ENCODE results near the gene SUGCT.

The SUGCT gene

DNA sequence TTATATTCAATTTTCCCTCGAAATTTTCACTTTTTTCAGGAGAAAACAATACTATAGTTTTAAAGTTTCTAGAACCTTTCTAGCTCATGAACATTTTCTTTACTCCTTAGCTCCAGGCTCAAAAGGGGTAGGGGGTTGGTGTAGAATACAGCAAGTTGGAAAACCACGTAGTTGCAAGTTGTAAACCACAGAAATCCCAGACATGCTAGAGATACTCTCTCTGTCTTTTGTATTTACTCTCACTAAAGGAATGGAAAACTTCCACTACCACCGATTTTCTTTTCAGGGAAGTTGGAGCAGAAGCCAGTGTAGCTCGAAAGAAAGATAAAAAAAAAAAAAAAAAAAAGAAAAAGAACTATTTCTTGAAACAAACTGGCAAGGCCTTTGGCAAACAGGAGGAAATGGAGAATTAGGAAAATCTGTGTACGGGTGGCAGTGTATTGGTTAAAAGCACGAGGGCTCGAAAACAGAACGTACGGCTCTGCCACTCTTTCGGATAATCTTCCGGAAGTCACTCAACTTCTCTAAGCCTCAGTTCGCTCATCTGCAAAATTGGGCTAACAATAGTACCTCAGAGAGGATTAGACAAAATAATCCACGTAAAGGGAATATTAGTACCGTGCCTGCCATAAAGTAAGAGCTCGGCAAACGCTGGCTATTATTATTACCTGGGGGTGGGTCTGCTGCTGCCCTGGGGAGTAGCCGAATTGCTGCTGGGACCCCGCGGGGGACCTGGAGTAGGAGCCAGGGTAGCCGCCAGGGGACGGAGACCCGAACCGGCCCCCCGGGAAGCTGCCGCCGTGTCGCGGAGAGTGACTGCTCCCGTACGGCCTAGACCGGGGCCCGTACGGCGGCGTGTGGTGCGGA, 1.0 kb upstream of the SUGCT start:
- TF ChIP-seq REST (IDR thresholded peaks at IDR 0.05; ENCODE audit: insufficient read depth in 1 of 2, low read depth in 2 of 2, low read length in 2 of 2) (no peak), FOXP2 (optimal IDR thresholded peaks at IDR 0.05; ENCODE audit: borderline replicate concordance, extremely low read depth, extremely low read length, insufficient read depth) (no peak), SIN3A (IDR thresholded peaks at IDR 0.05; ENCODE audit: borderline replicate concordance, insufficient read depth, low read length) (no peak), POLR2AphosphoS5 (IDR thresholded peaks at IDR 0.05; ENCODE audit: low read depth, low read length) (no peak), TAF1 (IDR thresholded peaks at IDR 0.05; ENCODE audit: borderline replicate concordance, insufficient read depth, low read length) (no peak)

- no peak for TF ChIP-seq SIN3A (IDR thresholded peaks at IDR 0.05; ENCODE audit: borderline replicate concordance, insufficient read depth, low read length)
- TF ChIP-seq TAF1 (IDR thresholded peaks at IDR 0.05; ENCODE audit: borderline replicate concordance, insufficient read depth, low read length) = no peak
- no peak for TF ChIP-seq FOXP2 (optimal IDR thresholded peaks at IDR 0.05; ENCODE audit: borderline replicate concordance, extremely low read depth, extremely low read length, insufficient read depth)
- TF ChIP-seq POLR2AphosphoS5 (IDR thresholded peaks at IDR 0.05; ENCODE audit: low read depth, low read length) = no peak
- TF ChIP-seq REST (IDR thresholded peaks at IDR 0.05; ENCODE audit: insufficient read depth in 1 of 2, low read depth in 2 of 2, low read length in 2 of 2) = no peak
Measured at GRCh38 chr7:40135317-40135610, 459 bp downstream of the SUGCT start.

DNA sequence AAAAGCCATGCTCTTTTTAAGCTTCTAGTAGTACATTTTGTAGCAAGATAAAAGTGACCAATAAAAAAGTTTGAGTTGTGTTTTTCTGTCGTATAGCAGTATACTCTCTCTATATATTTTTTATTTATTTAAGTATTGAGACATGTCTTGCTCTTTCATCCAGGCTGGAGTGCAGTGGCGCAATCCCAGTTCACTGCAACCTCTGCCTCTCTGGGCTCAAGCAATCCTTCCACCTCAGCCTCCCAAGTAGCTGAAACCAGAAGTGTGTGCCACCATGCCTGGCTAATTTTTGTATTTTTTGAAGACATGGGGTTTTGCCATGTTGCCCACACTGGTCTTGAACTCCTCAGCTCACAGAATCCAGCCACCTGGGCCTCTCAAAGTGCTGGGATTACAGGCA, 2.8 kb downstream of the SUGCT start:
- TF ChIP-seq POLR2AphosphoS5 (IDR thresholded peaks at IDR 0.05; ENCODE audit: low read depth, low read length) (no peak), TAF1 (IDR thresholded peaks at IDR 0.05; ENCODE audit: borderline replicate concordance, insufficient read depth, low read length) (no peak), FOXP2 (optimal IDR thresholded peaks at IDR 0.05; ENCODE audit: borderline replicate concordance, extremely low read depth, extremely low read length, insufficient read depth) (no peak), SIN3A (IDR thresholded peaks at IDR 0.05; ENCODE audit: borderline replicate concordance, insufficient read depth, low read length) (no peak), REST (IDR thresholded peaks at IDR 0.05; ENCODE audit: insufficient read depth in 1 of 2, low read depth in 2 of 2, low read length in 2 of 2) (no peak)

GRCh38 chr7:40138973-40139372, 4.2 kb downstream of the SUGCT start:
- TF ChIP-seq FOXP2 (optimal IDR thresholded peaks at IDR 0.05; ENCODE audit: borderline replicate concordance, extremely low read depth, extremely low read length, insufficient read depth) (no peak), POLR2AphosphoS5 (IDR thresholded peaks at IDR 0.05; ENCODE audit: low read depth, low read length) (no peak), REST (IDR thresholded peaks at IDR 0.05; ENCODE audit: insufficient read depth in 1 of 2, low read depth in 2 of 2, low read length in 2 of 2) (no peak), SIN3A (IDR thresholded peaks at IDR 0.05; ENCODE audit: borderline replicate concordance, insufficient read depth, low read length) (no peak), TAF1 (IDR thresholded peaks at IDR 0.05; ENCODE audit: borderline replicate concordance, insufficient read depth, low read length) (no peak)
